B cell (primary cell): ENCODE data around the gene NCS1. TPM values are rescaled to one million over a fixed set of nuclear protein-coding genes. Genes with fewer than 3 reads are reported as not detected.

ENCODE experiments used
- ATAC-seq: fragments of 200-7000 bp; cut with Tn5 transposase; one replicate; pipeline ENCODE4 v1.10.0; 2021; ENCODE audit warnings: low read depth, mild to moderate bottlenecking, moderate number of reproducible peaks, moderate library complexity
- CTCF ChIA-PET: fragments of 350-600 bp; sonication (Branson Sonifier 250); formaldehyde crosslinking; loops from one replicate; lab custom pipeline; 2021; ENCODE audit warnings: antibody characterized with exemption, inconsistent platforms; lab: Charles Lee
- POLR2A ChIA-PET: fragments of 350-600 bp; sonication (Branson Sonifier 250); formaldehyde crosslinking; loops from one replicate; lab custom pipeline; 2021; ENCODE audit warnings: antibody characterized with exemption; lab: Charles Lee
- DNase-seq: peaks from one replicate; pipeline ENCODE4 v3.0.0; 2013
- H2AFZ ChIP-seq: 2 replicates; pipeline ENCODE4 v1.6.1; 2012; ENCODE audit warnings: mild to moderate bottlenecking, low read depth, low read length; ENCODE audit not compliant: insufficient read depth, poor library complexity, severe bottlenecking
- H3K27ac ChIP-seq, 2 donors: 1 replicate in 1 of 2; 2 replicates in 1 of 2; pipeline ENCODE4 v1.5.1; 2012 to 2013; ENCODE audit warnings: low read length in 2 of 2, mild to moderate bottlenecking in 2 of 2, moderate library complexity in 1 of 2
- H3K27me3 ChIP-seq, 4 experiments: fragments of 200-600 bp in 1 of 4; sonication (generic) in 1 of 4; replicated peaks in 1 of 4; 1 replicate in 2 of 4; 2 replicates in 2 of 4; pipeline versions ENCODE4 v1.6.1 to v1.7.0; 2013 to 2016; ENCODE audit warnings: low read length in 3 of 4, mild to moderate bottlenecking in 2 of 4, mixed read lengths in 1 of 4, moderate library complexity in 1 of 4; ENCODE audit not compliant: insufficient read depth in 4 of 4, control insufficient read depth in 3 of 4; ENCODE audit errors: control extremely low read depth in 1 of 4
- H3K36me3 ChIP-seq, 2 experiments: replicated peaks in 1 of 2; 1 replicate in 1 of 2; 2 replicates in 1 of 2; pipeline versions ENCODE4 v1.6.1 to v1.7.1; 2013; ENCODE audit warnings: low read length in 1 of 2; ENCODE audit not compliant: insufficient read depth in 2 of 2, control insufficient read depth in 1 of 2; ENCODE audit errors: control extremely low read depth in 1 of 2, extremely low read depth in 1 of 2
- H3K4me1 ChIP-seq, 2 donors: fragments of 200-600 bp in 1 of 2; sonication (generic) in 1 of 2; 1 replicate in 1 of 2; 2 replicates in 1 of 2; pipeline versions ENCODE4 v1.5.1 to v1.6.1; 2013 to 2017; ENCODE audit warnings: low read length in 2 of 2; ENCODE audit not compliant: control insufficient read depth in 2 of 2, insufficient read depth in 2 of 2
- H3K4me2 ChIP-seq: replicated peaks from 2 replicates; pipeline ENCODE3; 2012; ENCODE audit warnings: mild to moderate bottlenecking, low read depth, low read length; ENCODE audit not compliant: poor library complexity, severe bottlenecking
- H3K4me3 ChIP-seq, 5 experiments: fragments of 200-600 bp in 1 of 5; sonication (generic) in 1 of 5; 1 replicate in 3 of 5; 2 replicates in 2 of 5; pipeline versions ENCODE4 v1.5.1 to v1.7.0; 2011 to 2016; ENCODE audit warnings: low read length in 4 of 5, mild to moderate bottlenecking in 4 of 5, low read depth in 2 of 5, control low read depth in 1 of 5, moderate library complexity in 1 of 5; ENCODE audit not compliant: insufficient read depth in 1 of 5; ENCODE audit errors: control extremely low read depth in 1 of 5, extremely low read depth in 1 of 5
- H3K79me2 ChIP-seq: fragments of 200-600 bp; sonication (generic); one replicate; pipeline ENCODE4 v1.6.0; 2016; ENCODE audit warnings: low read length; ENCODE audit not compliant: control insufficient read depth, insufficient read depth
- H3K9ac ChIP-seq: fragments of 200-600 bp; sonication (generic); 2 replicates; pipeline ENCODE4 v1.6.1; 2017; ENCODE audit warnings: mild to moderate bottlenecking, low read length, moderate library complexity
- H3K9me3 ChIP-seq, 3 donors: one replicate each; pipeline versions ENCODE4 v1.6.1 to v1.7.1; 2013; ENCODE audit warnings: low read length in 2 of 3; ENCODE audit not compliant: control insufficient read depth in 2 of 3, insufficient read depth in 1 of 3; ENCODE audit errors: control extremely low read depth in 1 of 3
- H4K20me1 ChIP-seq: 2 replicates; pipeline ENCODE4 v1.6.0; 2012; ENCODE audit warnings: mild to moderate bottlenecking, low read length; ENCODE audit not compliant: insufficient read depth, control insufficient read depth, poor library complexity, severe bottlenecking
- H3K27ac Mint-ChIP-seq: one replicate; pipeline ENCODE4 v1.8.0; 2021; ENCODE audit warnings: mixed read lengths
- H3K27me3 Mint-ChIP-seq: one replicate; pipeline ENCODE4 v1.8.0; 2021; ENCODE audit warnings: mixed read lengths
- H3K4me1 Mint-ChIP-seq: one replicate; pipeline ENCODE4 v1.8.0; 2021; ENCODE audit warnings: mixed read lengths
- H3K4me3 Mint-ChIP-seq: one replicate; pipeline ENCODE4 v1.8.0; 2021; ENCODE audit warnings: mixed read lengths
- H3K9me3 Mint-ChIP-seq: one replicate; pipeline ENCODE4 v1.8.0; 2022; ENCODE audit warnings: mixed read lengths; ENCODE audit not compliant: insufficient read depth
- CTCF ChIP-seq: fragments of 200-600 bp; IDR thresholded peaks from one replicate; pipeline ENCODE4 v1.8.0; 2022; ENCODE audit warnings: antibody characterized with exemption, mild to moderate bottlenecking
- EZH2 ChIP-seq: IDR thresholded peaks from 2 replicates; pipeline ENCODE4 v1.6.1; 2012; ENCODE audit warnings: borderline replicate concordance, low read depth, mild to moderate bottlenecking, moderate library complexity, low read length; ENCODE audit not compliant: insufficient read depth, poor library complexity, severe bottlenecking
- WGBS: methylation state at CpG from one replicate; pipeline ENCODE4 v1.1.5; 2013; ENCODE audit warnings: missing lambda C conversion rate; ENCODE audit not compliant: insufficient coverage; 5-methylcytosine and 5-hydroxymethylcytosine counted together
- intact Hi-C: fragments of 100-400 bp; cut with micrococcal nuclease; formaldehyde crosslinking; loops from one replicate; pipeline ENCODE4 v1.10.0; 2022
- polyA plus RNA-seq: library from polyadenylated mRNA; depleted of rRNA; stranded (reverse); fragments of >200 nt; gene quantifications from 2 replicates; pipeline ENCODE4 v1.2.3, GENCODE V29; 2012
- total RNA-seq, 2 donors: library from RNA; stranded (reverse); fragments of 120-200 nt in 1 of 2; gene quantifications; 1 replicate in 1 of 2; 2 replicates in 1 of 2; pipeline versions ENCODE4 v1.2.3 to v1.2.4, GENCODE V29; 2013 to 2022

Gene NCS1
- total and polyA plus RNA-seq, 2 donors (not counting 1 experiment from before 2014, with no cell fraction given) = 0.39 TPM; not detected in 1

GRCh38 chr9:130172858-130173665 lies 858 bp downstream of the NCS1 start:
- Histone ChIP-seq H3K9ac (no peak overlapping the region), H3K4me2 (peak overlapping the region; percentile 69), H3K27me3 (peaks cover 0 to 24% (median 11%) of the 10 kb centered on the region in 4 experiments), H3K4me3 (no peak overlapping the region), H3K79me2 (no peaks in the 10 kb centered on the region), H3K4me1 (peaks cover 8 to 9% of the 10 kb centered on the region in 2 donors), H3K36me3 (no peaks in the 10 kb centered on the region), H3K27ac (no peak overlapping the region), H2AFZ (no peak overlapping the region), H3K9me3 (no peaks in the 10 kb centered on the region), H4K20me1 (no peaks in the 10 kb centered on the region)
- 4% methylated on average over 36 of the region's 57 CpGs for WGBS
- CTCF ChIA-PET = interaction anchor here (2.0 kb wide), 1 partner anchor 65 kb away, joined by 7 read pairs; no protein-coding TSS in a partner anchor
- POLR2A ChIA-PET = interaction anchor here (0.7 kb wide), 1 partner anchor 52 kb away, joined by 3 read pairs; no protein-coding TSS in a partner anchor
- no peak overlapping the region for H3K27ac Mint-ChIP-seq
- TF ChIP-seq CTCF (no peak), EZH2 (no peak)
- H3K9me3 Mint-ChIP-seq = no peaks in the 10 kb centered on the region
- H3K27me3 Mint-ChIP-seq = peaks cover 39% of the 10 kb centered on the region
- peak overlapping the region; percentile 71 for H3K4me3 Mint-ChIP-seq
- H3K4me1 Mint-ChIP-seq = peaks cover 8% of the 10 kb centered on the region
- DNase-seq = peak; percentile 25
- intact Hi-C loops = no loop called here
- no peak for ATAC-seq

GRCh38 chr9:130173666-130173983 lies 1.4 kb downstream of the NCS1 start:
- ChIA-PET CTCF (interaction anchor here (2.0 kb wide), 1 partner anchor 66 kb away, joined by 7 read pairs; no protein-coding TSS in a partner anchor), POLR2A (interaction anchor here (0.7 kb wide), 1 partner anchor 53 kb away, joined by 3 read pairs; no protein-coding TSS in a partner anchor)
- Histone ChIP-seq H3K79me2 (no peaks in the 10 kb centered on the region), H4K20me1 (no peaks in the 10 kb centered on the region), H3K4me2 (no peak overlapping the region), H3K36me3 (no peaks in the 10 kb centered on the region), H3K9me3 (no peaks in the 10 kb centered on the region), H3K9ac (no peak overlapping the region), H3K27me3 (peaks cover 0 to 24% (median 11%) of the 10 kb centered on the region in 4 experiments), H3K4me1 (peaks cover 8 to 9% of the 10 kb centered on the region in 2 donors), H2AFZ (no peak overlapping the region), H3K4me3 (no peak overlapping the region), H3K27ac (no peak overlapping the region)
- peak overlapping the region; percentile 73 for H3K4me3 Mint-ChIP-seq
- no peak overlapping the region for H3K27ac Mint-ChIP-seq
- no peak for TF ChIP-seq CTCF
- TF ChIP-seq EZH2 = no peak
- H3K27me3 Mint-ChIP-seq = peaks cover 39% of the 10 kb centered on the region
- no peak for ATAC-seq
- H3K4me1 Mint-ChIP-seq = peaks cover 8% of the 10 kb centered on the region
- 84% methylated on average over 8 of the region's 9 CpGs for WGBS
- H3K9me3 Mint-ChIP-seq = no peaks in the 10 kb centered on the region
- intact Hi-C loops = no loop called here
- no peak for DNase-seq
